ENCODE results near the gene GRID2.

- TF ChIP-seq POLR2A (IDR thresholded peaks at IDR 0.05), result no peak
- TF ChIP-seq, protein P1, sequence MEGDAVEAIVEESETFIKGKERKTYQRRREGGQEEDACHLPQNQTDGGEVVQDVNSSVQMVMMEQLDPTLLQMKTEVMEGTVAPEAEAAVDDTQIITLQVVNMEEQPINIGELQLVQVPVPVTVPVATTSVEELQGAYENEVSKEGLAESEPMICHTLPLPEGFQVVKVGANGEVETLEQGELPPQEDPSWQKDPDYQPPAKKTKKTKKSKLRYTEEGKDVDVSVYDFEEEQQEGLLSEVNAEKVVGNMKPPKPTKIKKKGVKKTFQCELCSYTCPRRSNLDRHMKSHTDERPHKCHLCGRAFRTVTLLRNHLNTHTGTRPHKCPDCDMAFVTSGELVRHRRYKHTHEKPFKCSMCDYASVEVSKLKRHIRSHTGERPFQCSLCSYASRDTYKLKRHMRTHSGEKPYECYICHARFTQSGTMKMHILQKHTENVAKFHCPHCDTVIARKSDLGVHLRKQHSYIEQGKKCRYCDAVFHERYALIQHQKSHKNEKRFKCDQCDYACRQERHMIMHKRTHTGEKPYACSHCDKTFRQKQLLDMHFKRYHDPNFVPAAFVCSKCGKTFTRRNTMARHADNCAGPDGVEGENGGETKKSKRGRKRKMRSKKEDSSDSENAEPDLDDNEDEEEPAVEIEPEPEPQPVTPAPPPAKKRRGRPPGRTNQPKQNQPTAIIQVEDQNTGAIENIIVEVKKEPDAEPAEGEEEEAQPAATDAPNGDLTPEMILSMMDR (IDR thresholded peaks at IDR 0.05), result no peak
Observed at GRCh38 chr4:93759506-93759905, 1455.7 kb downstream of the GRID2 start.
